Neural progenitor cell (in vitro differentiated cells): Measurements from ENCODE around the gene ACY1. TPM values are rescaled to one million over a fixed set of nuclear protein-coding genes. Genes with fewer than 3 reads are reported as not detected.

Experiments
- DNase-seq: peaks from one replicate; pipeline ENCODE4 v3.0.0-alpha.2; 2016; ENCODE audit warnings: low spot score
- H2AFZ ChIP-seq: fragments of 200-600 bp; sonication (generic); replicated peaks from 2 replicates; pipeline ENCODE4 v1.6.1; 2016; ENCODE audit warnings: antibody characterized with exemption
- H3F3A ChIP-seq: fragments of 200-600 bp; sonication (generic); 2 replicates; pipeline ENCODE4 v1.6.1; 2016; ENCODE audit warnings: antibody characterized with exemption, low read depth
- H3K27ac ChIP-seq: fragments of 200-600 bp; sonication (generic); 2 replicates; pipeline ENCODE4 v1.5.1; 2016; ENCODE audit warnings: mild to moderate bottlenecking
- H3K27me3 ChIP-seq: fragments of 200-600 bp; sonication (generic); 2 replicates; pipeline ENCODE4 v1.6.1; 2016; ENCODE audit warnings: mild to moderate bottlenecking, moderate library complexity
- H3K36me3 ChIP-seq: fragments of 200-600 bp; sonication (generic); 2 replicates; pipeline ENCODE4 v1.5.1; 2016
- H3K4me1 ChIP-seq: fragments of 200-600 bp; sonication (generic); 2 replicates; pipeline ENCODE4 v1.6.1; 2016; ENCODE audit warnings: mixed run types
- H3K4me2 ChIP-seq: fragments of 200-600 bp; sonication (generic); 2 replicates; pipeline ENCODE4 v1.6.1; 2016
- H3K4me3 ChIP-seq: fragments of 200-600 bp; sonication (generic); 2 replicates; pipeline ENCODE4 v1.5.1; 2016
- H3K79me2 ChIP-seq: fragments of 200-600 bp; sonication (generic); 2 replicates; pipeline ENCODE4 v1.6.1; 2016; ENCODE audit warnings: low read depth
- H3K9ac ChIP-seq: fragments of 200-600 bp; sonication (generic); 2 replicates; pipeline ENCODE4 v1.6.1; 2016
- H3K9me3 ChIP-seq: fragments of 200-600 bp; sonication (generic); 2 replicates; pipeline ENCODE4 v1.5.1; 2016; ENCODE audit warnings: low read depth
- H4K20me1 ChIP-seq: fragments of 200-600 bp; sonication (generic); 2 replicates; pipeline ENCODE4 v1.6.1; 2016; ENCODE audit warnings: low read depth
- H3K27ac Mint-ChIP-seq: 3 replicates; pipeline ENCODE4 v1.8.0; 2021; ENCODE audit warnings: mixed read lengths
- H3K27me3 Mint-ChIP-seq: 2 replicates; pipeline ENCODE4 v1.8.0; 2022; ENCODE audit warnings: low read depth, mild to moderate bottlenecking, inconsistent platforms, moderate library complexity, mixed read lengths; ENCODE audit not compliant: insufficient read depth
- H3K36me3 Mint-ChIP-seq: 3 replicates; pipeline ENCODE4 v1.8.0; 2021; ENCODE audit warnings: mixed read lengths
- H3K4me1 Mint-ChIP-seq: 3 replicates; pipeline ENCODE4 v1.8.0; 2021; ENCODE audit warnings: mixed read lengths
- H3K4me3 Mint-ChIP-seq: 3 replicates; pipeline ENCODE4 v1.8.0; 2021; ENCODE audit warnings: mild to moderate bottlenecking, moderate library complexity, mixed read lengths
- H3K9me3 Mint-ChIP-seq: 3 replicates; pipeline ENCODE4 v1.8.0; 2020; ENCODE audit warnings: mixed read lengths
- CTCF ChIP-seq: fragments of 200-600 bp; sonication (generic); IDR thresholded peaks from 2 replicates; pipeline ENCODE4 v1.5.1; 2017; ENCODE audit warnings: antibody characterized with exemption, mild to moderate bottlenecking
- EZH2 ChIP-seq: fragments of 200-600 bp; sonication (generic); IDR thresholded peaks from 2 replicates; pipeline ENCODE4 v1.6.1; 2017; ENCODE audit warnings: antibody characterized with exemption, mild to moderate bottlenecking, moderate library complexity
- EZH2phosphoT487 ChIP-seq: fragments of 200-600 bp; sonication (generic); IDR thresholded peaks from 2 replicates; pipeline ENCODE4 v1.6.1; 2017; ENCODE audit warnings: antibody characterized with exemption
- total RNA-seq: library from RNA; depleted of rRNA; stranded (reverse); fragments of >200 nt; gene quantifications from 2 replicates; pipeline ENCODE4 v1.2.3, GENCODE V29; 2015; ENCODE audit warnings: low replicate concordance

Gene ACY1
- total RNA-seq, 1 donor from 2014 or later = 17.3 TPM

DNA sequence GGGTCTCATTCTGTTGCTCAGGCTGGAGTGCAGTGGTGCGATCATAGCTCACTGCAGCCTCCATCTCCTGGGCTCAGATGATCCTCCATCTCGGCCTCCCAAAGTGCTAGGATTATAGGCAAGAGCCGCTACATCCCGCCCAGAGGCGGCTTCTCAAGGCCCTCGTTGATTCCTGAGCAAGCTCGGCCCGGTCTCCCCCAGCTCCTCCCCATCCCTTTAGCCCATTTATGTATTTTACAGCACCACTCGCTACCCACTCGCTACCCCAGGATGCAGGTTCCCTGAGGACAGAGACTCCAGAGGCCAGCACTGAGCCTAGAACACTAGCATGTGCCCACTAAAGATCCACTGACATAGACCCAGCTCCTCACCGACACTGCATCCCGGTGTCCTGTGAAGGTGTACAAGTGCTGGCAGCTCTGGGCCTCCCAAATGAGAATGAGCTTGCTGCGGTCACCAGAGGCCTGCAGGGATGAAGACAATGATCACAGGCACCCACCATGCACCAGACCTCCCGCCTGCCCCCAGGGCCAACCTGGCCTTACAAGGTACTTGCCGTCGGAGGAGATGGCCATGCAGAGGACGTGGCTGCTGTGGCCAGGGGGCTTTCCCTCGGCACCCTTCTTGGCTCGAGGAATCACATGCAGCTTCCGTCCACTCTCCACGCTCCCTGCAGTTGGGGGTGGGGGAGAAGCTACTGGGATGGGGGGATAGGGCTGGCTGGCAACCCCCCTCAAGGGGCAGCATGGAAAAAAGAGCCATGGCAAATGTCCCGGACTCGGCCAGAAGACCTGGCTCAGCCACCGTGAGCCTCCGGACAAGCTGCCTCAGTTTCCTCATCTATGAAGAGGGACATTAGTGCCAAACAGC is 47.2 kb upstream of the ACY1 start:
- Mint-ChIP-seq H3K27me3 (peaks cover 6% of the 10 kb centered on the region), H3K36me3 (peaks cover 8% of the 10 kb centered on the region), H3K27ac (no peak overlapping the region), H3K4me3 (no peak overlapping the region), H3K4me1 (peaks cover 11% of the 10 kb centered on the region), H3K9me3 (no peaks in the 10 kb centered on the region)
- no peak overlapping the region for H3K9ac ChIP-seq
- H3F3A ChIP-seq = no peaks in the 10 kb centered on the region
- H3K9me3 ChIP-seq = no peaks in the 10 kb centered on the region
- DNase-seq = no peak
- no peak overlapping the region for H2AFZ ChIP-seq
- no peak for TF ChIP-seq EZH2phosphoT487
- TF ChIP-seq CTCF = no peak
- TF ChIP-seq EZH2 = no peak
- no peak overlapping the region for H3K27ac ChIP-seq
- H3K4me2 ChIP-seq = no peak overlapping the region
- peaks cover 15% of the 10 kb centered on the region for H4K20me1 ChIP-seq
- no peaks in the 10 kb centered on the region for H3K27me3 ChIP-seq
- peaks cover 21% of the 10 kb centered on the region for H3K79me2 ChIP-seq
- H3K36me3 ChIP-seq = no peaks in the 10 kb centered on the region
- H3K4me1 ChIP-seq = peaks cover 9% of the 10 kb centered on the region
- H3K4me3 ChIP-seq = no peak overlapping the region

DNA sequence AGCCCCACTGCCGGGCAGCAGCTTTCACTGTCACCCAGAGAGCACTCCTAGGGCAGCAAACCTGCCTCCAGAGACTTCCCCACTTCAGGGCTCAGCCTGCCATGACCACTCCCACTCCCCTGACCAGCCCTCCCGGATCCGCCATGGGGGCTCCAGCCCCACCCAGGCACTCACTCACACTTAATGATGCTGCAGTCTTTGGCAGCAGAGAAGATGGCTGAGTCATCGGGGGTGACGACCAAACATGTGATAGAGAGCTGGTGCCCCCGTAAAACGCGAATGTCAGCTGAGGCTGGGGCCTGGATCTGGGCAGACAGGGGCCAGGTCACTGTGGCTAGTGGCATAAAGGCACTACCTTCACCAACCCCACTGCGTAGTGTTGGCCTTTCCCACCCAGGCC is 46.3 kb upstream of the ACY1 start:
- peaks cover 10% of the 10 kb centered on the region for H3K4me1 ChIP-seq
- Mint-ChIP-seq H3K27ac (no peak overlapping the region), H3K4me1 (peaks cover 13% of the 10 kb centered on the region), H3K36me3 (peaks cover 7% of the 10 kb centered on the region), H3K9me3 (no peaks in the 10 kb centered on the region), H3K27me3 (peaks cover 6% of the 10 kb centered on the region), H3K4me3 (no peak overlapping the region)
- H3K27me3 ChIP-seq = no peaks in the 10 kb centered on the region
- H3K9me3 ChIP-seq = no peaks in the 10 kb centered on the region
- TF ChIP-seq EZH2phosphoT487 (no peak), EZH2 (no peak), CTCF (no peak)
- no peak overlapping the region for H3K4me2 ChIP-seq
- H3K4me3 ChIP-seq = no peak overlapping the region
- no peaks in the 10 kb centered on the region for H3F3A ChIP-seq
- no peak overlapping the region for H3K27ac ChIP-seq
- H2AFZ ChIP-seq = no peak overlapping the region
- H3K79me2 ChIP-seq = peaks cover 25% of the 10 kb centered on the region
- DNase-seq = no peak
- peaks cover 16% of the 10 kb centered on the region for H4K20me1 ChIP-seq
- H3K36me3 ChIP-seq = no peaks in the 10 kb centered on the region
- no peak overlapping the region for H3K9ac ChIP-seq

- Histone ChIP-seq H2AFZ (no peak overlapping the region), H3K4me3 (no peak overlapping the region), H3F3A (no peaks in the 10 kb centered on the region), H3K4me1 (peaks cover 12% of the 10 kb centered on the region), H4K20me1 (peaks cover 16% of the 10 kb centered on the region), H3K79me2 (peaks cover 25% of the 10 kb centered on the region), H3K4me2 (no peak overlapping the region), H3K9ac (no peak overlapping the region), H3K27ac (no peak overlapping the region), H3K27me3 (peaks cover under 1% of the 10 kb centered on the region), H3K9me3 (no peaks in the 10 kb centered on the region), H3K36me3 (no peaks in the 10 kb centered on the region)
- Mint-ChIP-seq H3K36me3 (peaks cover 7% of the 10 kb centered on the region), H3K4me3 (no peak overlapping the region), H3K27ac (no peak overlapping the region), H3K9me3 (no peaks in the 10 kb centered on the region), H3K27me3 (peaks cover 6% of the 10 kb centered on the region), H3K4me1 (peaks cover 13% of the 10 kb centered on the region)
- no peak for DNase-seq
- TF ChIP-seq CTCF (no peak), EZH2phosphoT487 (no peak), EZH2 (no peak)
Observed at GRCh38 chr3:51937611-51938450, 45.5 kb upstream of the ACY1 start.
